ENCODE measurements around the gene C1R. TPM values are rescaled to one million over a fixed set of nuclear protein-coding genes. Genes with fewer than 3 reads are reported as not detected.
A peak's percentile ranks its signal among the peaks of the same experiment; 100 is the strongest.

C1R gene
- polyA plus RNA-seq, 3 donors: 0.14 to 0.88 TPM; not detected in 1

DNA sequence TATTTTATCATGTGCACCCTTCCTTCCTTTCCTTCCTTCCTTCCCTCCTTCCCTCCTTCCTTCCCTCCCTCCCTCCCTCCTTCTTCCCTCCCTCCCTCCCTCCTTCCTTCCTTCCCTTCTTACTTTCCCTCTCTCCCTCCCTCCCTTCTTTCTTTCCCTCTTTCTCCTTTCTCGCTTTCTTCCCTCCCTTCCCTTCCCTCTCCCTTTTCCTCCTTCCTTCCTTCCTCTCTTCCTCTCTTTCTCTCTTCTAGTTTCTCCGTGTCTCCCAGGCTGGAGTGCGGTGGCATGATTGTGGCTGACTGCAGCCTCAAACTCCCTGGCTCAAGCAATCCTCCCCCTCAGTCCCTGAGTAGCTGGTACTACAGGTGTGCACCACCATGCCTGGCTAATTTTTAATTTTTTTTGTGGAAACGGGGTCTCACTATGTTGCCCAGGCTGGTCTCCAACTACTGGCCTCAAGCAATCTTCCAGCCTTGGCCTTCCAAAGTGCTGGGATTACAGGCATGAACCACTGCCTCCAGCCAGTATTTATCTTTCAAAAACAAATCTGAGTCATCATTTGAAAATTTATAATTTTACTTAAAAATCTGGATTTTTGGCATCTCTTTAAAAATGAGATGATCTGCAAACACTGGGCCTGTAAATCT lies 8.9 kb upstream of the C1R start:
- peaks cover 0 to 4% (median under 1%) of the 10 kb centered on the region in 7 donors for H3K9me3 Mint-ChIP-seq
- Histone ChIP-seq H3K79me2 (ENCODE audit: insufficient read depth, low read length) (peaks cover 13% of the 10 kb centered on the region), H3K4me2 (replicated peaks; ENCODE audit: extremely low read depth, low read length, poor library complexity, severe bottlenecking) (no peak overlapping the region), H3K9ac (ENCODE audit: insufficient read depth, low read length, poor library complexity, severe bottlenecking) (no peak overlapping the region), H3K27ac (ENCODE audit: low read depth in 1 of 2, low read length in 2 of 2) (no peak overlapping the region), H3K4me1 (ENCODE audit: control insufficient read depth in 1 of 2, insufficient read depth in 2 of 2, low read length in 2 of 2) (peaks cover 9 to 11% of the 10 kb centered on the region in 2 donors), H3K36me3 (replicated peaks in 1 of 2; ENCODE audit: control insufficient read depth in 1 of 2, insufficient read depth in 2 of 2, low read length in 2 of 2) (peaks cover 22 to 70% of the 10 kb centered on the region in 2 donors), H2AFZ (ENCODE audit: insufficient read depth, low read depth, low read length, poor library complexity, severe bottlenecking) (no peak overlapping the region), H3K27me3 (ENCODE audit: control insufficient read depth in 2 of 2, insufficient read depth in 2 of 2, low read length in 2 of 2) (no peaks in the 10 kb centered on the region), H3K9me3 (replicated peaks in 1 of 2; ENCODE audit: control insufficient read depth in 1 of 2, insufficient read depth in 1 of 2, low read length in 2 of 2) (peaks cover 0 to 1% of the 10 kb centered on the region in 2 donors), H3K4me3 (replicated peaks in 1 of 3; ENCODE audit: low read depth in 2 of 3, low read length in 3 of 3) (no peak overlapping the region), H4K20me1 (ENCODE audit: insufficient read depth, low read length) (peaks cover 21% of the 10 kb centered on the region)
- H3K27me3 Mint-ChIP-seq (ENCODE audit: low read depth in 3 of 3): peaks cover 0 to 1% (median 0%) of the 10 kb centered on the region in 3 donors
- H3K27ac Mint-ChIP-seq: peak overlapping the region in 2 of 7 donors; percentile 12 to 63
- H3K36me3 Mint-ChIP-seq: peaks cover 59 to 67% of the 10 kb centered on the region in 2 donors
- whole genome bisulfite sequencing (ENCODE audit: insufficient coverage): 100% methylated on average over 4 of the region's 4 CpGs
- no peak for DNase-seq
- TF ChIP-seq CTCF (IDR thresholded peaks at IDR 0.05): no peak
- intact Hi-C loops (cut with micrococcal nuclease): no loop called here
- H3K4me1 Mint-ChIP-seq: peaks cover 16% of the 10 kb centered on the region
- H3K4me3 Mint-ChIP-seq: no peak overlapping the region

DNA sequence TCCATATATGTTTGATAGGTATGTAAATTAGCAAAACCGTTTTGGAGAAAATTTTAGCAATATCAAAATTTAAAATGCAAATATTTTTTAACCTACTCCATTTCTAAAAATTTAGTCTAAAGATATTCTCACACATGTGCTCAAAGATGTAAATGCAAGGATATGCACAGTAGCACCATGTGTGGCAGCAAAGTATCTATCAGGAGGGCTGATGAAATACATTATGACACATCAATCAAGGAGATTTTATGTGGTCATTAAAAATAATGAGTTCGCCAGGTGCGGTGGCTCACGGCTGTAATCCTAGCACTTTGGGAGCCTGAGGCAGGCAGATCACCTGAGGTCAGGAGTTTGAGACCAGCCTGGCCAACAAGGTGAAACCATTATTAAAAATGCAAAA lies 8.0 kb upstream of the C1R start:
- TF ChIP-seq CTCF (IDR thresholded peaks at IDR 0.05): no peak

More for the DNA sequence above, 8.0 kb upstream of the C1R start:
- H3K4me2 ChIP-seq (replicated peaks; ENCODE audit: extremely low read depth, low read length, poor library complexity, severe bottlenecking): no peak overlapping the region
- H3K79me2 ChIP-seq (ENCODE audit: insufficient read depth, low read length): peaks cover 5% of the 10 kb centered on the region
- no peaks in the 10 kb centered on the region for H3K9me3 ChIP-seq (replicated peaks in 1 of 2; ENCODE audit: control insufficient read depth in 1 of 2, insufficient read depth in 1 of 2, low read length in 2 of 2)
- peaks cover 16% of the 10 kb centered on the region for H3K4me1 Mint-ChIP-seq
- H3K9ac ChIP-seq (ENCODE audit: insufficient read depth, low read length, poor library complexity, severe bottlenecking): no peak overlapping the region
- H3K36me3 ChIP-seq (replicated peaks in 1 of 2; ENCODE audit: control insufficient read depth in 1 of 2, insufficient read depth in 2 of 2, low read length in 2 of 2): peaks cover 22 to 64% of the 10 kb centered on the region in 2 donors
- no peaks in the 10 kb centered on the region for H3K9me3 Mint-ChIP-seq
- no peak overlapping the region for H3K27ac Mint-ChIP-seq
- H4K20me1 ChIP-seq (ENCODE audit: insufficient read depth, low read length): peaks cover 21% of the 10 kb centered on the region
- H2AFZ ChIP-seq (ENCODE audit: insufficient read depth, low read depth, low read length, poor library complexity, severe bottlenecking): no peak overlapping the region
- H3K27me3 ChIP-seq (ENCODE audit: control insufficient read depth in 2 of 2, insufficient read depth in 2 of 2, low read length in 2 of 2): no peaks in the 10 kb centered on the region
- peaks cover 2 to 4% (median 3%) of the 10 kb centered on the region in 3 donors for H3K27me3 Mint-ChIP-seq (ENCODE audit: low read depth in 3 of 3)
- H3K4me1 ChIP-seq (ENCODE audit: control insufficient read depth in 1 of 2, insufficient read depth in 2 of 2, low read length in 2 of 2): peaks cover 9 to 11% of the 10 kb centered on the region in 2 donors
- no peak overlapping the region for H3K27ac ChIP-seq (ENCODE audit: low read depth in 1 of 2, low read length in 2 of 2)
- H3K4me3 ChIP-seq (replicated peaks in 1 of 3; ENCODE audit: low read depth in 2 of 3, low read length in 3 of 3): no peak overlapping the region
- intact Hi-C loops (cut with micrococcal nuclease): no loop called here
- no peak for DNase-seq
- no CpG with 5 or more reads among the region's 4 CpGs for WGBS (ENCODE audit: insufficient coverage)
- H3K36me3 Mint-ChIP-seq: peaks cover 54 to 59% of the 10 kb centered on the region in 2 donors
- no peak overlapping the region for H3K4me3 Mint-ChIP-seq
